GM18519 (cell line): ENCODE measurements around the gene SFTPD.
"Not testable (repeated sequence)": the region's sequence is repeated elsewhere in the genome, so short reads cannot be mapped to it uniquely, and the experiment has no call there.

ENCODE experiments used
- ATAC-seq: cut with Tn5 transposase; IDR thresholded peaks from one replicate; pipeline ENCODE4 v1.9.1; 2021; ENCODE audit warnings: mild to moderate bottlenecking, moderate library complexity; ENCODE audit not compliant: unreplicated experiment, low FRiP score

SFTPD gene

DNA sequence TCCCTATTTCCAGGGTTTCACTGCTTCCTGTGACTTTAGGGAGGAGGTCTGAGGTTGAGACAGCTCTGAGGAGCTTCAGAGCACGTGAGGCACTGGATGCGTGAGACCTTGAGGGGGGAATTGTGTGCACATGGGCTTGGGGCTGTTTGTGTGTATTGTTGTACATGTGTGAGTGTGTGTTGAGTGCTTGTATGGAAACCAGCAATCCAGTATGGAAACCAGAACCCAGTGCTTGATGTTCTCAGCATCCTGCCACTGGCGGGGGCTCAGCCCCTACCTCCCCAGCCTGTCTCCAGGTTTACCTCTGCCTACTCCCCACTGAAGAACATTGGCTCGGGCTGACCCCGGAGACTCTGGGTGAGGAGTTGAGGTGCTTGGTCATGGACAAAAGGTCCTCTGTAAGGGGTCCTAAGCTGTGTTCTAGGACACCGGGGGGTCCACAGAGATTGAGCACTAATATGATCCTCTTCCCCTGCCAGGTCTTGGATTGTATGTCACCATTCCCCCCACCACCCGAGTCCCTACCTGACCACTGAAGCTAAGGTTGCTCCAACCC is 20.8 kb downstream of the SFTPD start:
- no peak for ATAC-seq

DNA sequence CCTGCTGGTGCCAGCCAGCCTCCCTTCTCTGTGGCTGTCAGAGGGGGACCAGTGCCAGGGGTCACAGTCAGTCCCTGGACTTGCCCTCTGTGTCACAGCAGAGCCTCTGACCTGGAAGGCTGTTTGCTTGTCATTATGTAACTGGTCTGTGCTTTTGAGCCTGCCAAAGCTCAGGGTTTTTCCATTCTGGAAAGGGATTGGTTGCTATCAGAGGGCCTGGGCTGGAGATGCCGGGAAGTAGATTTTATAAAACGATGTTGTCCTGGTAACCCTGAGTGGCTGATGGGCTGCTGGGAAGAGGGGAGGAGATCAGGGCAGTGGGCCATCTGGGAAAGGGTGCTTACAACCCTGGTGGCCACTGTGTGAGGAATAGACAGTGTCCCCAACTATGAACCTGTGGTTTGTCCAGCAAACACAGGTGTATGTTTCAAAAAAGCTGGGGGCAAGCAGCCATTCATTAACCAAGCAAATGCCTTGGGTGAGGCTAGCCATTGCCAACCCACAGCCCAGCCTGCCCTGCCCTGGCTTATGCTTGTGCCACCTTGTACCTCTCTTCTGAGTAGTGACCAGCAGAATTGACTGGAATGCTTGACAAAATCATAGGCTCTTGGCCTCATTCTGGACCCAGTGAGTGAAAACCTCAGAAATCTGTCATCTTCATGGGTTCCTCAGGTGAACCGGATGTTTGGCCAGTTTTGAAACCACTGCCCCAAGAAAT is 21.6 kb downstream of the SFTPD start:
- no peak for ATAC-seq

DNA sequence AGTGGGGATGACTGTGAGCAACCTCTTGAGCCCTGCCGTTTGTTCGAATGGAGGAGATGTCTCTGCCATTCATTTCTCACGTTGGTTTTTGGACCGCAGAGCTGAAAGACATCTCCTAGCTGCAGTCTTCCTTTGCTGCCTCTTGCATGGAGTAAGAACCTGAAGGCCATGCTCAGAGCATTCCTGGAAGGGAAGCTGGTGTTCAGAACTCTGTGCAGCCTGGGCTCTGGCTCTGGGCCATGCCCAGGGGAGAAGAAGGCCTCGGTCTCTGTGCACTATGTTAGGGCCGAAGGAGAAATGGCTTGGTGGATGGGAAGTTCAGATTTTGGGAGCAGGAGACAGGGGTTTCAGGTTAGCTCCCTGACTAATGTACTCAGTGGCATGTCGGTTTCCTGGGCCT is 22.9 kb downstream of the SFTPD start:
- no peak for ATAC-seq

DNA sequence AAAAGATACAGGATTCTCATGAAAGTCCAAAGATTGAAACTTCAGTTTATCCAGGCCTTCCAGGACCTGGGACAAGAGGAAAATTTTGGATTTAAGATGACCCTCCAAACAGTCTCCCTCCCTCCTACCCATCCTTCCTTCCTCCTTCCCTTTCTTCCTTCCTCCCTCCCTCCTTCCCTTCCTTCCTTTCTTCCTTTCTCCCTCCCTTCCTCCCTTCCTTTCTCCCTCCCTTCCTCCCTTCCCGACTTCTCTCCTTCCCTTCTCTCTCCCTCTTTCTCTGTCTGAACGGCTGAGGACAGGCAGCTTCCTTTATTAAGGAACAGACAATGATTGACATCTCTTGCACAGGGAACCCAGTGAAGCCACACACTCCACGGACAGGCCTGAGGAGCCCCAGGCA is 23.3 kb downstream of the SFTPD start:
- no peak for ATAC-seq

DNA sequence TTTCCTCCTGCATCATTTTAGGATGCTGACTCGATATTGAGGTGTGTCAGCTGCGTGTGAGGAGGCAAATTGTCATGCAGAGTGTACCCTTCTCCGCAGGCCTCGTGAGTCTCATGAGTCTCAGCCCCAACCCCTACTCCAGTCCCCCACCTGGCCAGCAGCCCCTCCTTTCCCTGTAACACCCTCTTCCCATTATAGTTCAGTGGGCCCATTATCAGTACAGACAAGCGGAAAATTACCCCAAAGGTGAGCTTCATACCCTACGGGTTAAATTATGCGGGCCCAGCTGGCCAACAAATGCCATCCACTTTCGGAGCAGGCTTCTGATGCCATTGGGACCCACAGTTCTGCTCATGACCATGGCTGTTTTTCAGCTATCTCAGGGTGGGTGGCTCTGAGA is 25.2 kb downstream of the SFTPD start:
- ATAC-seq: no peak

DNA sequence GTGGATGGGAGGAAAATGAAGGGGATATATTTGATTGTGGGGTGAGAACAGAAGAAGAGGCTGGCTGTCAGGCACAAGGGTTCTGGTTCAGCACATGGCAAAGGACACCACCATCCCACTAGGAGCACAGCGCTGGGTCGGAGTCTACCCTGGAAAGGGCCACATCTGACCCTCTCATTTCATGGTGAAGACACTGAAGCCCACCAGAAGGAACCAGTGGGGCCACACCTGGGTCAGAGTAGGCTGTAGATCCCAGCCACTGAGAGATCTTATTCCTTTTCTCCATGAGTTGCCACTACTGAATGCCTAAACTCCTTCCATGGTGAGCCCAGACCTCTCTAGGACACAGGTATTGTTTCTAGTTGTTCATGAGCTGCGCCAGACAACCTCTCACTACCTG is 25.8 kb downstream of the SFTPD start:
- no peak for ATAC-seq

DNA sequence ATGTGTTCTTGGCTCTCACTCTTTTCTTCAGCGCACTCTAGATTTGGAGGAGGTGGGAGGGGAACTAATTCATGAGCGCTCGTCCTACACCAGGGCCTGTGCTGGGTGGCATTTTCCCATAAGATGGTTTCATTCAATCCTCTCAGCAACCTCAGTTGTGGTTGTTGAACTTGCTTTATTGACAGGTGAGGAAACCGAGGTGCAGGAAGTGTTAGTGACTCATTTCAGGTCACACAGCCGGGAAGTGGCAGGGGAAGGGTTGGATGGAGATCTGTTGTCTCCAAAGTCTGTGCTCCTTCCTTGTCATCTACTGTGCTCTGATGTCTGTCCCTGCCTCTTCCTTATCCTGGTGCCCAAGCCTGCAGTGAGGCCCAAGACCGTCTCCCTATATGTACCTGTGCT is 26.9 kb downstream of the SFTPD start:
- ATAC-seq: not testable (repeated sequence)

DNA sequence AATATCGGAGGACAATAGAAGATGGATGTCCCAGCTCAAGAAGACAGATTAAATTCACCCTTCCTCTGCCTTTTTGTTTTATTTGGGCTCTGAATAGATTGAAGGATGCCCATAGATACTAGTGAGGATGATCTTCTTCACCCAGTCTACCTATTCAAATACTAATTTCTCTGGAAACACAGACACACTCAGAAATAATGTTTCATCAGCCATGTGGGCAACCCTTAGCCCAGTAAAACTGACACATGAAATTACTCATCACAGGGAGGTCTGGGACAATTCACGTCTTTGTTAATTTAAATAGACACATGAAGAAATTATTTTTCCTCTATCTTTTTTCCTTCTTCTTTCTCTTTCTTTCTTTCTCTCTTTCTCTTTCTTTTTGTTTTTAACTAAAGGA is 33.1 kb downstream of the SFTPD start:
- ATAC-seq: not testable (repeated sequence)

DNA sequence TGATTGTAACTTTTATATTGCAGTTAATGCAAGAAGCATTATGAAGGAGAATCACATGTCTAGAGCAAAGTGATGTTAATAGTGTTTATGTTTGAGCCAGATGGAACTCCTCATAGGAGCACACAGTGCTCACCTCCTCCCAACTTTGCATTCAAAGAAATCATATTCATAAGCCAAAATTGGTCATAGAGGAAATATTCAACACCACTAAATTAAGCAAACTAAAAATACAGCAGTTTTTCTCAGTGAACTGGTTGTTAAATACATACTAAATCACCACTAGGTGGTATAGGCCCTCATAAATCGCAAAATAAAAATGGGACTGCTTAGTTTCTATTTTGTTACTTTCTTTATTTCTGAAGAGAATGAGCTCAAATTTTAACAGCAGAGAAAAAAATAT is 34.4 kb downstream of the SFTPD start:
- ATAC-seq: not testable (repeated sequence)

DNA sequence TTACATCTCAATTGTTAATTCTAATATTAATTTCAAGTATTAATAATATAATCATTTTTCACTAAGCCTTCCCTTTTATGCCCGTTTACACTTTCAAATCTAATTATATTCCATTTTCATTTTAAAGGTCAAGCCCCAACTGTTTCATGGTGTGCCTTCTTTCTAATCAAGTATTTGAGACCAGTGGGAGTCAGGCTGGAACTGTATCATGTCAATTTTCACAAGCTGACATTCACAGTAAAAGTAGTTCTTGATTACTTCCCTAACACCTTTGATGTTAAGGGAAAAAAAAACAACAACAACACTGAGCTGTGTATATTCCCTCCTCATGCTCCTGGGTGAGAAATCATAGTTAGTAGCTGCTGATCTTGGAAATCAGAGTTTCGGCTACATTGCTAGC is 38.1 kb downstream of the SFTPD start:
- ATAC-seq: no peak

DNA sequence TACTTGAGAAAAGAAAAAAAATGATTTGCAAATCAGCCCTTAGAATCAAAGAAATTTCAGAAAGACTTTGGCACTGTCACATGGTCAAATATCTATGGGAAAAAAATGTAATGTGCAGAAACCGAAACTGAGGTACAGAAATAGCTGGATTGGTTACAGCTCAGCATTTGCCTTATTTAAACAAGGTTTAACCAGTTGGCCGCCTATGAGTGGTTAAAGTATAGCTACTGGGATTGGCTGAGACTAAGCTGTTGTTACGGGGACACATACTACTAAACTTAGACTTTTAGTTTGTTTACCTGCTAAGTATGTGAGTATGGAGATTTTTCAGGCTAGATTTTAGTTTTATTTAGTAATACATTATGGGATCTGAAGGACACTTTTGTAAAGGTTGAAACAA is 38.6 kb downstream of the SFTPD start:
- no peak for ATAC-seq

DNA sequence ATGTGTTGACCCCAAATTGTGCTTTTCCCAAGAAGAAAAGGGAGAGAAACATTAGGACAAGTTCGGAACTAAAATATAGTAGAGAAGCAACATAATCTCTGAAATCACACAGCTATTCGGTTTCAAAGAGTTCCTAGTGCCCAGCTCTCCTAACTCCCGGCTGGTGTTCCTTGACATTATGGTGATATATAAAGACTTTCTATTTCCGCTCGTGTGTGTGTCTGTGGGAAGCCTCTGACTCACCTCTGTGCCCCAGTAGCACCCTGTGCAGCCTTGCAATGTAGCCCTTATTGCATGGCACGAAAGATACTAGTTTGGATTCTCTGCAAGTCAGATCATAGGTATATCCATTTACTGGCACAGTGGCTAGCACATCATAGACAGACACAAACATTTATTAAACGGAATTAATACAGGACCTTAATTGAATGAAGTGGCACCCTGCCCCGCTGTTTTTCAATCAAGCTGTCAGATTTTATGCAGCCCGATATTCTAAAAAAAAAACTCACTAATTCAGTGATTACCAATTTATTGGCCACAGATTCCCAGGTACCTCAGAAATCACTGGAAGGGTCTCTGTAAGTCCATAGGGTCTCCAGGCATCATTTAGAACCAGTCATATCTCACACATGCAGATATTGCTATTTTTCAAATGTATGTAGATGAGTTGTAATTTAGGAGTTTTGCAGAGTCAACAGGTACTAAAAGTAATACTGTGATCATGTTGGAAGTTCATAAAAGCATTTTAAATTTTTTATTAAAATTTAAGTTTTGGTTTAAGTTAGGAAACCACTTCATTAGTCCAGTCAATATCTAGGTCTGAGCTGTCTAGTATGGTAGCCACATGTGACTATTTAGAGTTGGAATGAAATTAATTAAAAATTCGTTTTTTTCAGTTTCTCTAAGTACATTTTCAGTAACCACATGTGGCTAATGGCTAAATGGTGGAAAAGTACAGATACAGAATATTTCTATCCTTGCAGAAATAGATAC is 43.3 kb downstream of the SFTPD start:
- no peak for ATAC-seq

DNA sequence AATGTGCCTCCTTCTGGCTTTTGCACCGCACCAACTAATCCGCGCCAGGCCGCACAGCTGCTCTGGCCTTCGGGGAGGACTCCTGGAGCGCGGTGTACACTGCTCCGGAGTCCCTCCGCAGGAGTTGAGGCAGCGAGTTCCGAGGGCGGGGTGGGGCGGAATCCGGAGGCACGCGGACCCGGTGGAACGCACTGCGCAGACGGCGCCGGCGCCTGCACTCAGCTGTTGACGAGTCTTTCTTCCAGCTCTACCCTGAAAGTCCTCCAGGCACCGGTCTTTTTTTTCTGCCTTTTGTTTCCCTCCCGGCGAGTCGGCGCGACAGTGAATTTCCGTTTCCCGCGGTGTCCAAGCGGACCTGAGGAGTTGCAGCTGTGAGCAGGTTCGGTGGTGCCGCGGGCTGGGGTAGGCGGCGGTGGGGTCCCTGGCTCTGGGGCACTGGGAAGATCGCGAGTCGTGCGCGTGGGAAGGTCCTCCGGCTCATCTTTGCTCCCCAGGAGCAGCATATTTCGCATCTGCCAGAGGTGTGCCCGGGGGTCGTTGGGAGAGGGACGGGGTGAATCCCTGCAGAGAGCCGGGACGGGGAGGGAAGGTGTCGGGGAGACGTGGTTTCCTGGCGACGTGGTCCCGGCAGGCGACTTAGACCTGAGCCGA is 44.1 kb downstream of the SFTPD start:
- ATAC-seq: no peak

DNA sequence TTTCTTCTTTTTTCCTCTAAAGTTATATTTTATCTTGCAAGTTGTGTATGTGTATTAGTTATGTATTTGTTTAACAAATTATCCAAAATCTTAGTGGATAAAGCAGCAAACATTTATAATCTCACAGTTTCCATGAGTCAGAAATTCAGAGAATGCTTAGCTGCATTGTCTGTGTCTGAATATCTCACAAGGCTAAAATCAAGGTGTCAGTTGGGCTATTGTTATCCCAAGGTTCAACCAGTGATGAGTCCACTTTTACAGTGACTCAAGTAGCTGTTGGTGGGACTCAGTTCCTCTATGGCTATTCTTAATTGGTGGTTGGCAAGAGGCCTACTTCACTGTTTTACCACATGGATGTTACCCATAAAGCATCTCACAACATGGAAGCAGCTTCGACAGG is 47.3 kb downstream of the SFTPD start:
- ATAC-seq: not testable (repeated sequence)

DNA sequence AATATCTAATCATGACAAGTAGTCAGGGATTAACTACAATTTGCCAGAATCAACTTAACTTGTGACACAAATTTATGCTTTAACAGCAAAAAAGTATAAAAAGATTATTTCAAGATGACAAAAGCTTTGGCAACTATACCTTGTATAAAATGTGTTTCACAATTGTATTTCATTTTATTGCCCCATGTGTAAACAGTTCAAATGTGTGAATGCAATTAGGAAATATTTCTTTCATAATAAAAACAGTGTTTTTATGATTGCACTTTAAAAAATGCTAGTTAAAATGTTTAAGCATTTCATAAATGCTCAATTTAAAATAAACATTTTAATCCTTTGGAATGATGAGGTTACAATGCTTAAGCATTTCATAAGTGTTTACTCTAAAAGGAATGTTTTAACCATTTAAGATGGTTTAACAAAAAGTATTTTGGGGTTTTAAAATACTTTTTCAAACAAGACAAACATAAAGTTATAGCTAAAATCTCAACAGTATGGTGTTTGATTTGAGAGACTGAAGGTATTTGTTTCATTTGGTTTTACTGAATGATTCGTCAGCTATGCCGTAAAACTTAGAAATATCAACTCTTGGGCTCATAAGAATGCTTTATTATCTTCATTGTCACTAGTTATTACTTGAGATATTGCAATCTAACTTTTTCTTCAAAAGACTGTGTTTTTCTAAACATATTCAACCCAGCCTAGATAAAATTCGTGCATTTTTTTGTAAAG is 50.1 kb downstream of the SFTPD start:
- no peak for ATAC-seq

DNA sequence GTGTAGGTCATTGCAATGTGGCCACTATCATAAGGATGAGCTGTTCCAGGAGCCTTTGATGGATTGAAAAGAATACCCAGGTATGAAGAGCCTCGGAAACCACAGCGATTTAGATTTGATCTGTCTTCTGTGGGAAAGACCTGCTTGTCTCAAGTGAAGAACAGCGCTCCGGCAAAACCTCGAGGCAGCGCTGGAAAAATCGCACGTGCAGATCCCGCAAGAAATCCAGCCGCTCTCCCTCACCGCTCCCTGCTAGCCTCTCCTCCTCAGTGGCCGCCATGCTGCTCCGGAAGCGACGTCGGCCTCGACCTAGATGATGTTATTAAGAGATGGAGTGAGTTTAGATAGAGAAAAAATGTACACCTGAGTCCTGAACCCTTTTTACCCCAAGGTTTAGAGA is 56.0 kb downstream of the SFTPD start:
- not testable (repeated sequence) for ATAC-seq

DNA sequence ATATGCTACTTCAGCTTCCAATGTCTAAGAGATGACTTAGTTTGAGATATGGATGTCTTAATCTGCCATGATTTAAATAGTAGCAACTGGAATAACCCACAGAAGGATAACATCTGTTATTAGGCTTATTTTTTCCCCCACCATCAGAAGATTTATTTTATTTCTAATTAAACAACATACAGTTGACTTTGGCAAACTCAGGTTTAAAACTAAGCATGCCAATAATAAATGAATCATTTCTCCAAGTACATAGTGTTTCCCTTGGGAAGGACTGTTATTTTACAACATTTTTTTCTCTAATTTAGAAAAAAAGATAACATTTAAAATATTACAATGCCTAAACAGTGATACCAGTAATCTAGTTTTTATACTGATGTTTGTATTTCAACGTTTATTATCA is 58.4 kb downstream of the SFTPD start:
- ATAC-seq: no peak

DNA sequence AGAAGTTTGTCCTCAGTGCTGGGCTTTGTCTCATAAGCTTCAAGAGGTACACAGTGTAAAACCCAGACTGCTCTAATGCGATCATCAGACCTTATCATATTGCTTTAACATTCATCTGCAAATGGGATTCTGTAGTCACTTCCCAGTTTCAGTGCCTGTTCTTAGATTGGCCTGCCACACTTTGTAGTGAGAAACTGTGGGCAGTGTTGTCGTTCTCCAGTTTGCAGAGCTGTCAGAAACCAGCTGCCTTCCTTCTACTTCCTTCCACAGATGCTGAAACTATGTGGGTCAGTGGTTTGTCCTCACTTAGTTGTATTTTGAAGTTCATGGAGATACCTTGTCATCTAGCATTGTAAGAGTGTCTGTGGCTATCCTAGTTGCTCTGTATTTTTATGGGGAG is 59.9 kb downstream of the SFTPD start:
- not testable (repeated sequence) for ATAC-seq
